Breast epithelium (tissue), 3 donors: ENCODE results near the gene STAG1.

Source experiments
- CTCF ChIP-seq, 3 donors: fragments of 450-650 bp; IDR thresholded peaks; one replicate each; pipeline ENCODE4 v1.5.1; 2016 to 2017; ENCODE audit warnings: antibody characterized with exemption in 3 of 3, mild to moderate bottlenecking in 3 of 3, moderate library complexity in 3 of 3
- POLR2A ChIP-seq: fragments of 450-650 bp; IDR thresholded peaks from one replicate; pipeline ENCODE4 v1.6.1; 2016; ENCODE audit warnings: antibody characterized with exemption, mild to moderate bottlenecking, moderate library complexity
- POLR2AphosphoS5 ChIP-seq, 3 donors: sonication (generic); formaldehyde crosslinking; IDR thresholded peaks; one replicate each; pipeline ENCODE4 v1.6.1; 2017; ENCODE audit warnings: antibody characterized with exemption in 3 of 3

GRCh38 chr3:136708333-136708985, 43.7 kb downstream of the STAG1 start:
- no peak for TF ChIP-seq CTCF (IDR thresholded peaks at IDR 0.05)
- no peak for TF ChIP-seq POLR2AphosphoS5 (IDR thresholded peaks at IDR 0.05)
- TF ChIP-seq POLR2A, result no peak
